WI38 (cell line): ENCODE data around the gene CPLX1.

Experiments
- H3K4me3 ChIP-seq: 2 replicates; pipeline ENCODE4 v1.5.1; 2011; ENCODE audit warnings: low read depth, mild to moderate bottlenecking, control low read depth, low read length
- CTCF ChIP-seq: IDR thresholded peaks from 2 replicates; pipeline ENCODE4 v1.5.1; 2012; ENCODE audit warnings: low read depth, mild to moderate bottlenecking, control low read depth, low read length

Gene CPLX1

GRCh38 chr4:832108-832507 is 6.2 kb upstream of the CPLX1 start:
- H3K4me3 ChIP-seq: no peak overlapping the region
- TF ChIP-seq CTCF: no peak

- H3K4me3 ChIP-seq: no peak overlapping the region
These were observed 5.5 kb upstream of the CPLX1 start for GRCh38 chr4:831483-831805.

GRCh38 chr4:830601-831482 is 4.9 kb upstream of the CPLX1 start:
- H3K4me3 ChIP-seq: no peak overlapping the region
- no peak for TF ChIP-seq CTCF

More at GRCh38 chr4:831483-831805, 5.5 kb upstream of the CPLX1 start:
- TF ChIP-seq CTCF: no peak

- H3K4me3 ChIP-seq: no peak overlapping the region
- TF ChIP-seq CTCF: no peak
These were observed 4.1 kb upstream of the CPLX1 start for GRCh38 chr4:829761-830600.

- no peak for TF ChIP-seq CTCF
- H3K4me3 ChIP-seq: no peak overlapping the region
These were observed 3.4 kb upstream of the CPLX1 start for GRCh38 chr4:829291-829690.

- H3K4me3 ChIP-seq: no peak overlapping the region
- no peak for TF ChIP-seq CTCF
These were observed 2.8 kb upstream of the CPLX1 start for GRCh38 chr4:828641-829271.
